ENCODE measurements around the gene C15orf39.

DNA sequence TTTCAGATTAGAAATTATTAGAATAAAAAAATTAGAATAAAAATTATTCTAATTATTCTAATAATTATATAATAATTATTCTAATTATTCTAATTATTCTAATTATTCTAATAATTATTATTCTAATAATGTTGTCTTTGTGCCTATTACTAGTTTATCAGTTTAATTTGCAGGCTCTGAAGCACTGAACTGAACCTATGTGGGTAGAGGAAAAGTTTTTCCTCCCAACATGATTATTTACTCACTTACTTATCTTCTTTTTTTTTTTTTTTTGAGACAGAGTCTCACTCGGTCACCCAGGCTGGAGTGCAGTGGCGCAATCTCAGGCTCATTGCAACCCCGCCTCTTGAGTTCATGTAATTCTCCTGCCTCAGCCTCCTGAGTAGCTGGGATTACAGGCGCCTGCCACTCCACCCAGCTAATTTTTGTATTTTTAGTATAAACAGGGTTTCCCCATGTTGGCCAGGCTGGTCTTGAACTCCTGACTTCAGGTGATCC lies 39.7 kb upstream of the C15orf39 start:
- TF ChIP-seq, protein P1, sequence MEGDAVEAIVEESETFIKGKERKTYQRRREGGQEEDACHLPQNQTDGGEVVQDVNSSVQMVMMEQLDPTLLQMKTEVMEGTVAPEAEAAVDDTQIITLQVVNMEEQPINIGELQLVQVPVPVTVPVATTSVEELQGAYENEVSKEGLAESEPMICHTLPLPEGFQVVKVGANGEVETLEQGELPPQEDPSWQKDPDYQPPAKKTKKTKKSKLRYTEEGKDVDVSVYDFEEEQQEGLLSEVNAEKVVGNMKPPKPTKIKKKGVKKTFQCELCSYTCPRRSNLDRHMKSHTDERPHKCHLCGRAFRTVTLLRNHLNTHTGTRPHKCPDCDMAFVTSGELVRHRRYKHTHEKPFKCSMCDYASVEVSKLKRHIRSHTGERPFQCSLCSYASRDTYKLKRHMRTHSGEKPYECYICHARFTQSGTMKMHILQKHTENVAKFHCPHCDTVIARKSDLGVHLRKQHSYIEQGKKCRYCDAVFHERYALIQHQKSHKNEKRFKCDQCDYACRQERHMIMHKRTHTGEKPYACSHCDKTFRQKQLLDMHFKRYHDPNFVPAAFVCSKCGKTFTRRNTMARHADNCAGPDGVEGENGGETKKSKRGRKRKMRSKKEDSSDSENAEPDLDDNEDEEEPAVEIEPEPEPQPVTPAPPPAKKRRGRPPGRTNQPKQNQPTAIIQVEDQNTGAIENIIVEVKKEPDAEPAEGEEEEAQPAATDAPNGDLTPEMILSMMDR (IDR thresholded peaks at IDR 0.05; ENCODE audit: low read depth, low read length): no peak
- no peak for TF ChIP-seq EZH2phosphoT487 (IDR thresholded peaks at IDR 0.05; ENCODE audit: low read depth)

Data from OCI-LY3 (cell line).